BLaER1 treated with 17β-estradiol and CSF1 and Interleukin-3, amounts not matched to agents 10 nM and 100 nM (cell line): ENCODE measurements around the gene SERINC5.

Experiments used
- H3K27ac ChIP-seq, 11 experiments: shearing (Covaris generic); formaldehyde crosslinking; 2 replicates each; pipeline ENCODE4 v1.8.1; 2022
- H3K27me3 ChIP-seq, 11 experiments: shearing (Covaris generic); formaldehyde crosslinking; 2 replicates each; pipeline ENCODE4 v1.8.1; 2022
- H3K36me3 ChIP-seq, 11 experiments: shearing (Covaris generic); formaldehyde crosslinking; 2 replicates each; pipeline ENCODE4 v1.8.1; 2022
- H3K4me1 ChIP-seq, 10 experiments: shearing (Covaris generic); formaldehyde crosslinking; 2 replicates each; pipeline ENCODE4 v1.8.1; 2022
- H3K4me2 ChIP-seq, 11 experiments: shearing (Covaris generic); formaldehyde crosslinking; 2 replicates each; pipeline ENCODE4 v1.8.1; 2022
- H3K4me3 ChIP-seq, 10 experiments: shearing (Covaris generic); formaldehyde crosslinking; 2 replicates each; pipeline ENCODE4 v1.8.1; 2022
- H3K9ac ChIP-seq, 11 experiments: shearing (Covaris generic); formaldehyde crosslinking; 2 replicates each; pipeline ENCODE4 v1.8.1; 2022
- H3K9me3 ChIP-seq, 11 experiments: shearing (Covaris generic); formaldehyde crosslinking; replicated peaks in 1 of 11; 2 replicates each; pipeline ENCODE4 v1.8.1; 2022
- H4K20me1 ChIP-seq, 11 experiments: shearing (Covaris generic); formaldehyde crosslinking; 2 replicates each; pipeline ENCODE4 v1.8.1; 2022
- Cebpa-rat ChIP-seq, 11 experiments: shearing (Covaris generic); IDR thresholded peaks; 2 replicates each; pipeline ENCODE4 v1.8.1; 2022

SERINC5 gene

GRCh38 chr5:80268916-80269315, 13.1 kb upstream of the SERINC5 start:
- H3K9me3 ChIP-seq, result peaks cover 0 to 3% (median 0%) of the 10 kb centered on the region in 11 experiments; a peak in 1 of 22 replicates
- no peaks in the 10 kb centered on the region for H3K36me3 ChIP-seq
- H3K27ac ChIP-seq, result peak overlapping the region; percentile 69 to 89 (median 81)
- TF ChIP-seq Cebpa-rat (IDR thresholded peaks at IDR 0.05), result no peak
- no peaks in the 10 kb centered on the region for H3K27me3 ChIP-seq
- H4K20me1 ChIP-seq, result no peaks in the 10 kb centered on the region
- peak overlapping the region; percentile 35 to 81 (median 65) for H3K4me2 ChIP-seq
- H3K4me1 ChIP-seq, result peaks cover 39 to 70% (median 56%) of the 10 kb centered on the region in 10 experiments
- H3K9ac ChIP-seq, result peak overlapping the region; percentile 15 to 78 (median 60); a peak in 21 of 22 replicates
- peak overlapping the region in 4 of 10 experiments; percentile 2 to 26 (median 18); a peak in 6 of 20 replicates for H3K4me3 ChIP-seq

DNA sequence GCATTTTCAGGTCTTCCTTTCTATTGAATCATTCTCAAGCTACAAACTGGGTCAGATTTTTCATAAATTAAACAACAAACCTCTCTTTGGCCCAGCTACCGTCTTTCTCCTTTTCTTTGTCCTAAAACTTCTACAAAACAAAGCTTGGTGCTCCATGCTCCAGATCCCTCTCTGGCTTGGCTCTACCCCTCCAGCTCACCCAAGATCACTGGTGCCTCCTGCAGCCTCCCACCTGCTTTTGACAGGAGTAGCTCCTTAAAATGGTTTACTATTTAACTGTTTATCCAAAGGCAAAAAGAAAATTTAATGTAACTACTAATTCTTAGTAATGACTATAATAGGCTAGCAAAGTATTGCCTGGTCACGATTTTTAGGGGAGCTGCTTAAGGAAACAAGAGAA, 10.7 kb upstream of the SERINC5 start:
- H3K27ac ChIP-seq, result peak overlapping the region in 4 of 11 experiments; percentile 4 to 40 (median 20); a peak in 2 of 22 replicates
- no peak overlapping the region for H3K4me2 ChIP-seq
- no peaks in the 10 kb centered on the region for H3K27me3 ChIP-seq
- peaks cover 33 to 65% (median 53%) of the 10 kb centered on the region in 10 experiments for H3K4me1 ChIP-seq
- H3K4me3 ChIP-seq, result no peak overlapping the region
- H3K9me3 ChIP-seq, result peaks cover 0 to 3% (median 0%) of the 10 kb centered on the region in 11 experiments; a peak in 1 of 22 replicates
- H3K36me3 ChIP-seq, result no peaks in the 10 kb centered on the region
- no peaks in the 10 kb centered on the region for H4K20me1 ChIP-seq
- no peak overlapping the region for H3K9ac ChIP-seq
- no peak for TF ChIP-seq Cebpa-rat (IDR thresholded peaks at IDR 0.05)

DNA sequence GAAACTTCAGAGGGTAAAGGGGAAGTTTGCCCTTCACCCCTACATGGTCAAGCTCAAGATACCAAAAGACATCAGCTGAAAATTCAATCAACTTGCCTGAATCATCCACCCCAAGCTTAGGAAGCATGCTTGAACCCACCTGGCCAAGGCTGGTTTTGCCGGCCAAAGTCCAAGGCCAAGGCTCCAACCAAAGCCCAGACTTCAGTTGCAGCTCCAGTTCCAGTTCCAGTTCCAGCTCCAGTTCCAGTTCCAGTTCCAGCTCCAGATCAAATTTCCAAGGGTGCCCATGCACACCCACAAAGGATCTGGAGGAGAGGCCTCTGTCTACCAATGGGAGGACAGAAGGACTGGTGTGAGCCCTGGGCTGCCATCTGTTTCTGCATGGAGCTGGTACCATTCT, 4.6 kb upstream of the SERINC5 start:
- no peaks in the 10 kb centered on the region for H3K27me3 ChIP-seq
- H3K9ac ChIP-seq, result no peak overlapping the region
- H3K36me3 ChIP-seq, result no peaks in the 10 kb centered on the region
- no peak overlapping the region for H3K27ac ChIP-seq
- no peak for TF ChIP-seq Cebpa-rat (IDR thresholded peaks at IDR 0.05)
- H3K4me1 ChIP-seq, result peaks cover 16 to 54% (median 37%) of the 10 kb centered on the region in 10 experiments
- H4K20me1 ChIP-seq, result peaks cover 0 to 4% (median 3%) of the 10 kb centered on the region in 11 experiments; a peak in 9 of 22 replicates
- peak overlapping the region in 3 of 11 experiments; percentile 21 to 51 (median 47); a peak in 5 of 22 replicates for H3K4me2 ChIP-seq
- H3K9me3 ChIP-seq, result 0 out of 22 replicates have a peak, but pooled peaks cover 0 to 9% (median 0%) of the 10 kb centered on the region in 11 experiments
- H3K4me3 ChIP-seq, result no peak overlapping the region

- peak overlapping the region in 3 of 11 experiments; percentile 21 to 51 (median 47); a peak in 4 of 22 replicates for H3K4me2 ChIP-seq
- H4K20me1 ChIP-seq, result peaks cover 5 to 12% (median 11%) of the 10 kb centered on the region in 11 experiments; a peak in 18 of 22 replicates
- H3K27me3 ChIP-seq, result no peaks in the 10 kb centered on the region
- H3K4me1 ChIP-seq, result peaks cover 16 to 46% (median 29%) of the 10 kb centered on the region in 10 experiments
- 0 out of 22 replicates have a peak, but pooled peaks cover 0 to 9% (median 0%) of the 10 kb centered on the region in 11 experiments for H3K9me3 ChIP-seq
- H3K9ac ChIP-seq, result no peak overlapping the region
- TF ChIP-seq Cebpa-rat (IDR thresholded peaks at IDR 0.05), result no peak
- no peak overlapping the region for H3K4me3 ChIP-seq
- H3K27ac ChIP-seq, result no peak overlapping the region
- H3K36me3 ChIP-seq, result no peaks in the 10 kb centered on the region
Measured at GRCh38 chr5:80259511-80260203, 3.8 kb upstream of the SERINC5 start.

DNA sequence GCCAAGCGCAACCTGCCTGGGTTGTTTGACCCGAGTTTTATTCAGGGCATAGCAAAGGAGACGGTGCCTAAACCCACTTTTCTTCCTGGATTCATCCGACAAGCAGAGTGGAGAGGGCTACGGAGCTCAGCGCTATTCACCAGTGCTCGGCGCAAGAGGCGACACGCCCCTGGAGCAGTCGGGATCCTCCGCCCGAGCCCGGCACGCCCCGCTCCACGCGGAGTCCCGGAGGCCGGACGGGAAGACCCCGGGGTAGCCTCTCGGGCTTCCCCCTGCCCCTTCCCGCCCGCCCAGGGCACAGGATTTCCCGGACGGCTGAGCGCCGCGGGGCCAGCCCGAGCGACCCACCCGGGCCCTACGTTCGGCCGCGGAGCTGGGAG, 427 bp downstream of the SERINC5 start:
- peak overlapping the region; percentile 89 to 98 (median 96) for H3K9ac ChIP-seq
- H3K4me3 ChIP-seq, result peak overlapping the region; percentile 64 to 98 (median 84)
- peak overlapping the region; percentile 86 to 98 (median 96) for H3K4me2 ChIP-seq
- H3K9me3 ChIP-seq, result peaks cover 0 to 9% (median 0%) of the 10 kb centered on the region in 11 experiments; a peak in 1 of 22 replicates
- TF ChIP-seq Cebpa-rat (IDR thresholded peaks at IDR 0.05), result no peak
- peaks cover 54 to 69% (median 56%) of the 10 kb centered on the region in 10 experiments for H3K4me1 ChIP-seq
- H4K20me1 ChIP-seq, result peaks cover 47 to 54% (median 53%) of the 10 kb centered on the region in 11 experiments
- H3K27me3 ChIP-seq, result no peaks in the 10 kb centered on the region
- peaks cover 0 to 39% (median 33%) of the 10 kb centered on the region in 11 experiments; a peak in 17 of 22 replicates for H3K36me3 ChIP-seq
- peak overlapping the region; percentile 92 to 99 (median 95) for H3K27ac ChIP-seq

DNA sequence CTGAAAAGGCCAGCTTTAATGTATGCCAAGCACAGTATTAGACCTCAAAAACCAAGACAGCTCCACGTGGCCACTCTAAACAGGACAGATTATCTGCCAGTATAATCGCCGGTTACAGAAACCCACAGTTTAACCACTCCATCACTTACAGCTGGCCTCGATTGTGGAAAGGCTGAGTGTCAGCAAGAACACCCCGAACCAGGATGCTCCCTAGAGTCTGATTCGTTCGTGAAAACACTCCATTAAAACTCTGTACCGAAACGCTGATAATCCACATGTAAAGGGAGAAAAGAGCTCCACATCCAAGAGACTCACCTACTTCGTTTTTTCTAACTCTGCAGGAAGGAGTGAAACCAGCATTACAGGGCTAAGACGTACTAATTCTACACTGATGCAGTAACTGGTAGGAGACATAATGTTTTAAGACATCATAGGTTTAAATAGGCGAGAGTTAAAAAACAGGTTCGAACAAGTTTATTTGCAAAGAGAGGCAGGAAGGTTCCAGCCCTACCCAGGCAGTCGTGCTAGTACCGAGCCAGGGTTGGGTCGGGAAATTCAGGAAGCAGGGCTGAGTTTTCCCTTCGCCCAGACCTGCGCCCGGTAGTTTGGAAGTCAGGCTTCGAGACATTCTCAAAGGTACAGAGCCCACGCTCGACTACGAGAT, 949 bp downstream of the SERINC5 start:
- Histone ChIP-seq H3K9me3 (peaks cover 0 to 9% (median 0%) of the 10 kb centered on the region in 11 experiments; a peak in 1 of 22 replicates), H3K36me3 (peaks cover 0 to 44% (median 38%) of the 10 kb centered on the region in 11 experiments; a peak in 17 of 22 replicates), H3K27me3 (no peaks in the 10 kb centered on the region), H3K4me3 (peak overlapping the region; percentile 64 to 98 (median 84)), H3K9ac (peak overlapping the region; percentile 89 to 98 (median 96)), H3K4me1 (peaks cover 58 to 69% (median 61%) of the 10 kb centered on the region in 10 experiments), H4K20me1 (peaks cover 51 to 59% (median 58%) of the 10 kb centered on the region in 11 experiments), H3K4me2 (peak overlapping the region; percentile 86 to 98 (median 96)), H3K27ac (peak overlapping the region; percentile 92 to 99 (median 95))
- TF ChIP-seq Cebpa-rat (IDR thresholded peaks at IDR 0.05), result no peak

DNA sequence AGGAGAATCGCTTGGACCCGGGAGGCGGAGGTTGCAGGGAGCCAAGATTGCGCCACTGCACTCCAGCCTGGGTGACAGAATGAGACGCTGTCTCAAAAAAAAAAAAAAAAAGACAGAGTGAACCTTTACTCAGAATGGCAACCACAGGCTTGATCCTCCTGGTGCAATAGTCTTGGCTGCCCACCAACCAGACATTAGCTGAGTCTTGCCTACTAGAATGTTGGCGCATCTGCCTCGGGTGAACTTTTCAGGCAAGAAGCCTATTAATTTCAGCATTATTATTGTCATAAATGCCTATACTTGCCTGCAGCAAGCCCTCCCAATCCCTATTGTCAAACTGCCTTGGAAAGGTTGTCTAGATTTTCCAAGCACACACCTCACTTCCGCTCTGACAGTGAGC, 4.2 kb downstream of the SERINC5 start:
- Histone ChIP-seq H4K20me1 (peaks cover 61 to 92% (median 84%) of the 10 kb centered on the region in 11 experiments), H3K27ac (no peak overlapping the region), H3K4me1 (peaks cover 61 to 79% (median 67%) of the 10 kb centered on the region in 10 experiments), H3K4me2 (peak overlapping the region; percentile 86 to 98 (median 96)), H3K4me3 (no peak overlapping the region), H3K9ac (no peak overlapping the region), H3K36me3 (peaks cover 0 to 77% (median 65%) of the 10 kb centered on the region in 11 experiments; a peak in 18 of 22 replicates), H3K27me3 (no peaks in the 10 kb centered on the region), H3K9me3 (peaks cover 0 to 8% (median 0%) of the 10 kb centered on the region in 11 experiments; a peak in 3 of 22 replicates)
- no peak for TF ChIP-seq Cebpa-rat (IDR thresholded peaks at IDR 0.05)

DNA sequence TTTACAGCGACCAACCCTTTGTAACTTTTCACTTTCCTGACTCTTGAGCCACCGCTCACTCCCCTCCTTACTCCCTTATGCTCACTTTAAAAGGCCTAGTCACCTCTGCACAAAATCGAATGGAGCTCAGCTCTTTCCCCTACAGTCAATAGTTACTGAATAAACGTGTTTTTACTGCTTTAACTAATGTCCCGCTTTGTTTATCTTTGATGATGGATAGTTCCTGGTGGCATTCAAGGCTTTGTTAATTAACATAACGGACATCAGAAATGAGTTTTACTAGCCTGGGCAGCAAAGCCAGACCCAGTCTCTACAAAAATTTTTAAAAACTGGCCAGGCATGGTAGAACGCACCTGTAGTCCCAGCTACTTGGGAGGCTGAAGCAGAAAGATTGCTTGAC, 5.0 kb downstream of the SERINC5 start:
- Histone ChIP-seq H3K27me3 (no peaks in the 10 kb centered on the region), H3K4me3 (no peak overlapping the region), H3K27ac (peak overlapping the region in 2 of 11 experiments; percentile 17 to 32; a peak in 1 of 22 replicates), H3K4me2 (peak overlapping the region; percentile 86 to 98 (median 96); a peak in 20 of 22 replicates), H3K36me3 (peaks cover 0 to 85% (median 73%) of the 10 kb centered on the region in 11 experiments; a peak in 18 of 22 replicates), H4K20me1 (peaks cover 61 to 96% (median 84%) of the 10 kb centered on the region in 11 experiments), H3K9me3 (peaks cover 0 to 13% (median 5%) of the 10 kb centered on the region in 11 experiments; a peak in 13 of 22 replicates), H3K9ac (no peak overlapping the region), H3K4me1 (peaks cover 65 to 87% (median 74%) of the 10 kb centered on the region in 10 experiments)
- no peak for TF ChIP-seq Cebpa-rat (IDR thresholded peaks at IDR 0.05)
